D721Med (cell line): ENCODE measurements around the gene WDR12.
"Not testable (repeated sequence)": the region's sequence is repeated elsewhere in the genome, so short reads cannot be mapped to it uniquely, and the experiment has no call there.

Experiments
- DNase-seq: peaks from one replicate; pipeline ENCODE4 v3.0.0; 2011; ENCODE audit warnings: low spot score; ENCODE audit not compliant: insufficient read length
- FAIRE-seq: peaks from 2 replicates; lab custom pipeline; 2011; peaks lifted over from hg19 to GRCh38; lab: Jason Lieb, UNC
- CTCF ChIP-seq: IDR thresholded peaks from 2 replicates; pipeline ENCODE4 v1.5.1; 2012; ENCODE audit warnings: mild to moderate bottlenecking, control low read depth; ENCODE audit not compliant: insufficient read depth; ENCODE audit errors: missing control alignments

The WDR12 gene

GRCh38 chr2:202941771-202942170 lies 30.3 kb upstream of the WDR12 start:
- DNase-seq (no peak), FAIRE-seq (no peak)
- no peak for TF ChIP-seq CTCF

GRCh38 chr2:202938960-202939359 lies 27.5 kb upstream of the WDR12 start:
- no peak for FAIRE-seq
- TF ChIP-seq CTCF: no peak
- DNase-seq: no peak

- no peak for DNase-seq
- no peak for TF ChIP-seq CTCF
- FAIRE-seq: no peak
These were observed 23.0 kb upstream of the WDR12 start for GRCh38 chr2:202934456-202934855.

- TF ChIP-seq CTCF: no peak
- no peak for FAIRE-seq
- no peak for DNase-seq
These were observed 22.5 kb upstream of the WDR12 start for GRCh38 chr2:202933958-202934357.

- DNase-seq: no peak
- no peak for TF ChIP-seq CTCF
- no peak for FAIRE-seq
These were observed 21.7 kb upstream of the WDR12 start for GRCh38 chr2:202933139-202933510.

- no peak for TF ChIP-seq CTCF
- FAIRE-seq (no peak), DNase-seq (no peak)
These were observed 21.1 kb upstream of the WDR12 start for GRCh38 chr2:202932425-202933138.

- DNase-seq (no peak), FAIRE-seq (no peak)
- TF ChIP-seq CTCF: no peak
These were observed 7.4 kb upstream of the WDR12 start for GRCh38 chr2:202918860-202919259.

- not testable (repeated sequence) for DNase-seq
These were observed 1.1 kb upstream of the WDR12 start for GRCh38 chr2:202912342-202913201.

More at GRCh38 chr2:202912342-202913201, 1.1 kb upstream of the WDR12 start:
- FAIRE-seq: not testable (repeated sequence)
